Neural cell (in vitro differentiated cells): ENCODE results near the gene PIP4P1. TPM values are rescaled to one million over a fixed set of nuclear protein-coding genes. Genes with fewer than 3 reads are reported as not detected.

Experiments used
- H2AFZ ChIP-seq: fragments of 200-600, 300-800 bp; sonication (generic), shearing (Covaris generic); 2 replicates; pipeline ENCODE4 v1.6.0; 2014; ENCODE audit warnings: low read depth, mild to moderate bottlenecking, antibody characterized with exemption, low read length, moderate library complexity
- H3F3A ChIP-seq: fragments of 200-600 bp; shearing (Covaris generic); 2 replicates; pipeline ENCODE4 v1.6.1; 2016; ENCODE audit warnings: mild to moderate bottlenecking, moderate library complexity, mixed read lengths, antibody characterized with exemption, low read length; ENCODE audit not compliant: insufficient read depth, poor library complexity, severe bottlenecking
- H3K27ac ChIP-seq: fragments of 200-600, 300-800 bp; sonication (generic), shearing (Covaris generic); 2 replicates; pipeline ENCODE4 v1.5.1; 2014; ENCODE audit warnings: mild to moderate bottlenecking, low read length, moderate library complexity
- H3K27me3 ChIP-seq: fragments of 300-800, 200-600 bp; sonication (generic), shearing (Covaris generic); 2 replicates; pipeline ENCODE4 v1.6.0; 2014; ENCODE audit warnings: mild to moderate bottlenecking, low read depth, low read length, moderate library complexity; ENCODE audit not compliant: insufficient read depth
- H3K36me3 ChIP-seq: fragments of 300-800, 200-600 bp; sonication (generic), shearing (Covaris generic); 2 replicates; pipeline ENCODE4 v1.5.1; 2014; ENCODE audit warnings: mild to moderate bottlenecking, antibody characterized with exemption, low read length, moderate library complexity; ENCODE audit not compliant: insufficient read depth
- H3K4me2 ChIP-seq: fragments of 300-800, 200-600 bp; sonication (generic), shearing (Covaris generic); 2 replicates; pipeline ENCODE4 v1.6.0; 2014; ENCODE audit warnings: mild to moderate bottlenecking, low read length
- H3K4me3 ChIP-seq: fragments of 300-800, 200-600 bp; sonication (generic), shearing (Covaris generic); 2 replicates; pipeline ENCODE4 v1.5.1; 2014; ENCODE audit warnings: mild to moderate bottlenecking, low read length, moderate library complexity
- H3K79me2 ChIP-seq: fragments of 200-600 bp; shearing (Covaris generic); replicated peaks from 2 replicates; pipeline ENCODE4 v1.6.0; 2014; ENCODE audit warnings: mild to moderate bottlenecking, low read length, moderate library complexity; ENCODE audit not compliant: insufficient read depth
- H3K9ac ChIP-seq: fragments of 300-800, 200-600 bp; sonication (generic), shearing (Covaris generic); 2 replicates; pipeline ENCODE4 v1.6.1; 2016; ENCODE audit warnings: mild to moderate bottlenecking, low read length, mixed read lengths
- H3K9me2 ChIP-seq: fragments of 200-600 bp; shearing (Covaris generic); 2 replicates; pipeline ENCODE4 v1.6.1; 2016; ENCODE audit warnings: mild to moderate bottlenecking, low read length, mixed read lengths; ENCODE audit not compliant: insufficient read depth
- H3K9me3 ChIP-seq: fragments of 200-600, 300-800 bp; sonication (generic), shearing (Covaris generic); 2 replicates; pipeline ENCODE4 v1.6.1; 2016; ENCODE audit warnings: mild to moderate bottlenecking, mixed run types, low read length, moderate library complexity, mixed read lengths
- H4K20me1 ChIP-seq: fragments of 200-600 bp; shearing (Covaris generic); 2 replicates; pipeline ENCODE4 v1.6.1; 2016; ENCODE audit warnings: mild to moderate bottlenecking, mixed run types; ENCODE audit not compliant: insufficient read depth
- CTCF ChIP-seq: fragments of 450-650 bp; IDR thresholded peaks from 2 replicates; pipeline ENCODE4 v1.5.1; 2014; ENCODE audit warnings: antibody characterized with exemption, mild to moderate bottlenecking, moderate library complexity; ENCODE audit not compliant: poor library complexity, severe bottlenecking
- EP300 ChIP-seq: fragments of 450-650 bp; conservative IDR thresholded peaks from 2 replicates; pipeline ENCODE4 v1.6.1; 2014; ENCODE audit warnings: antibody characterized with exemption, mild to moderate bottlenecking, moderate library complexity; ENCODE audit not compliant: poor library complexity, severe bottlenecking
- EZH2 ChIP-seq: fragments of 200-600, 300-800 bp; shearing (Covaris generic), sonication (generic); IDR thresholded peaks from 2 replicates; pipeline ENCODE4 v1.6.1; 2014; ENCODE audit warnings: antibody characterized with exemption, low read length, borderline replicate concordance, mild to moderate bottlenecking; ENCODE audit not compliant: insufficient read depth, poor library complexity, severe bottlenecking
- MXI1 ChIP-seq: fragments of 450-650 bp; conservative IDR thresholded peaks from 2 replicates; pipeline ENCODE4 v1.6.1; 2014; ENCODE audit warnings: antibody characterized with exemption, mild to moderate bottlenecking; ENCODE audit not compliant: poor library complexity, severe bottlenecking
- POLR2AphosphoS5 ChIP-seq: IDR thresholded peaks from 2 replicates; pipeline ENCODE4 v1.6.1; 2012
- RAD21 ChIP-seq: fragments of 450-650 bp; conservative IDR thresholded peaks from 2 replicates; pipeline ENCODE4 v1.6.1; 2014; ENCODE audit warnings: antibody characterized with exemption, mild to moderate bottlenecking, moderate library complexity
- REST ChIP-seq: IDR thresholded peaks from 2 replicates; pipeline ENCODE4 v1.6.1; 2012; ENCODE audit warnings: borderline replicate concordance
- SMC3 ChIP-seq: fragments of 450-650 bp; conservative IDR thresholded peaks from 2 replicates; pipeline ENCODE4 v1.6.1; 2014; ENCODE audit warnings: antibody characterized with exemption, mild to moderate bottlenecking, moderate library complexity; ENCODE audit not compliant: poor library complexity
- TAF1 ChIP-seq: IDR thresholded peaks from 2 replicates; pipeline ENCODE4 v1.6.1; 2012; ENCODE audit warnings: low read depth
- polyA plus RNA-seq: library from polyadenylated mRNA; depleted of rRNA; stranded (reverse); fragments of >200 nt; gene quantifications from 2 replicates; pipeline ENCODE4 v1.2.3, GENCODE V29; 2014

PIP4P1 gene
- polyA plus RNA-seq, 1 donor from 2014 or later = 77.2 TPM

DNA sequence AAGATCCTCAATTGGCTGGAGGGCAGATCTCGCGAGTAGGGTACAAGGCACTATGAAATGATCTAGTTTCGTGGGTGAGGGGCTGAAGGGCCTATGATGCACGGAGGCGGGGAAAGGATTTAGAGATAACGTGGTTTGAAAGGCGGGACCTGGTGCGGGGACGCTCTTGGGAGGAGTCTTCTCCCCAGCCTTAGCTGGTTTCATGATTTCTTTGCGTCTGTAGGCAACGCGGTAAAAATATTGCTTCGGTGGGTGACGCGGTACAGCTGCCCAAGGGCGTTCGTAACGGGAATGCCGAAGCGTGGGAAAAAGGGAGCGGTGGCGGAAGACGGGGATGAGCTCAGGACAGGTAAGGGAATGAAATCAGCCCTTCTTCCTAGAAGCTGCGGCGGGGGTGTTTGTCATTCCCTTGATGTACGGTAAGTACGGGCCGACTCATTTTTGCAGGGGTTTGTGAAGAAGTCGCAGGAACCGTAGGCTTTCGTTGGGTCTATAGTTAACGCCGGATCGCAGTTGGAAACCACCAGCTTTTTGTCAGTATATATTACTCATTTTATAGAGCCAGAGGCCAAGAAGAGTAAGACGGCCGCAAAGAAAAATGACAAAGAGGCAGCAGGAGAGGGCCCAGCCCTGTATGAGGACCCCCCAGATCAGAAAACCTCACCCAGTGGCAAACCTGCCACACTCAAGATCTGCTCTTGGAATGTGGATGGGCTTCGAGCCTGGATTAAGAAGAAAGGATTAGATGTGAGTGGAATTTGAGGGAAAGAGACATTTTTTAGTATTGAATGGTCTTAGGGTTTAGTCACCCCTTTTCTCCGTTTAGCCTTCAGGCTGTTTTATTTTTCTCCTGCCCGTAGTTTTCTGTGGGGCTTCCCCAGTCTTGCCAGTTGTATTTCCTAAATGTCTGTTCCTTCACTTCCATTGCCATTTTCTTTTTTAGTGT, 5.6 kb downstream of the PIP4P1 start:
- Histone ChIP-seq H3K27me3 (no peaks in the 10 kb centered on the region), H3K36me3 (peaks cover 4% of the 10 kb centered on the region), H3K27ac (peak overlapping the region; percentile 98), H3K4me3 (peak overlapping the region; percentile 80), H2AFZ (peak overlapping the region; percentile 70), H3F3A (no peaks in the 10 kb centered on the region), H3K9ac (peak overlapping the region; percentile 97), H3K9me2 (no peaks in the 10 kb centered on the region), H3K4me2 (peak overlapping the region; percentile 87), H4K20me1 (no peaks in the 10 kb centered on the region), H3K79me2 (peaks cover 46% of the 10 kb centered on the region), H3K9me3 (no peaks in the 10 kb centered on the region)
- TF ChIP-seq REST (peak; percentile 95), CTCF (no peak), EP300 (peak; percentile 68)

- peak within 1 kb of the TSS; percentile 97 for H3K9ac ChIP-seq
- H3K36me3 ChIP-seq = peaks cover 4% of the 10 kb centered on the region
- H3F3A ChIP-seq = no peaks in the 10 kb centered on the region
- peak within 1 kb of the TSS; percentile 80 for H3K4me3 ChIP-seq
- H3K27me3 ChIP-seq = no peaks in the 10 kb centered on the region
- no peaks in the 10 kb centered on the region for H4K20me1 ChIP-seq
- H3K9me2 ChIP-seq = no peaks in the 10 kb centered on the region
- peak within 1 kb of the TSS; percentile 94 for H2AFZ ChIP-seq
- H3K27ac ChIP-seq = peak within 1 kb of the TSS; percentile 98
- peak within 1 kb of the TSS; percentile 100 for H3K4me2 ChIP-seq
- H3K79me2 ChIP-seq = peaks cover 37% of the 10 kb centered on the region
- TF ChIP-seq POLR2AphosphoS5 (peak; percentile 99), EP300 (peak; percentile 20), RAD21 (peak; percentile 27), REST (peak; percentile 61), EZH2 (no peak), SMC3 (peak; percentile 51), TAF1 (peak; percentile 87), MXI1 (peak; percentile 98), CTCF (peak; percentile 31)
- H3K9me3 ChIP-seq = no peaks in the 10 kb centered on the region
Observed at GRCh38 chr14:20454516-20455354, 6.5 kb downstream of the PIP4P1 start, which contains the start of the genes APEX1 and OSGEP. TSS of gene APEX1 (plus strand) at chr14:20455226. CDS start at chr14:20455646, 420 bp downstream. TSS of gene OSGEP (minus strand) at chr14:20454812. CDS start at chr14:20454683, 129 bp downstream.
